Effector CD4-positive, alpha-beta T cell (primary cell): ENCODE measurements around the gene KLHDC10.
"Not testable (repeated sequence)": the region's sequence is repeated elsewhere in the genome, so short reads cannot be mapped to it uniquely, and the experiment has no call there.

Experiments used
- DNase-seq: peaks from one replicate; pipeline ENCODE4 v3.0.0-alpha.2; 2020

Gene KLHDC10

DNA sequence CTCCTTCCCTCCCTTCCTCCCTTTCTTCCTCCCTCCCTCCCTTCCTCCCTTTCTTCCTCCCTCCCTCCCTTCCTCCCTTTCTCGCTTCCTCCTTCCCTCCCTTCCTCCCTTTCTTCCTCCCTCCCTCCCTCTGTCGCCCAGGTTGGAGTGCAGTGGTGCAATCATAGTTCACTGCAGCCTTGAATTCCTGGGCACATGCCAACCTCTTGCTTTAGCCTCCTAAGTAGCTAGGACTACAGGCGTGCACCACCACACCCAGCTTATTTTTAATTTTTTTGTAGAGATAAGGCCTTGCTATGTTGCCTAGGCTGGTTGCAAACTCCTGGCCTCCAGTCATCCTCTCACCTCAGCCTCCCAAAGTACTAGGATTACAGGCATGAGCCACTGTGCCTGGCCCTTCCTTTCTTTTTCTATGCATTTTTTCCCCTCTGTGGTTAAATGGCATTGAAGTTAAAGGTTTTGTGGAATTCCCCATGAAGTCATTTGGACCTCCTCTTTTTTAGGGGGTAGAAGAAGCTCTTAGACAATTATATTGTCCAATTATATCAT is 9.6 kb downstream of the KLHDC10 start:
- no peak for DNase-seq

DNA sequence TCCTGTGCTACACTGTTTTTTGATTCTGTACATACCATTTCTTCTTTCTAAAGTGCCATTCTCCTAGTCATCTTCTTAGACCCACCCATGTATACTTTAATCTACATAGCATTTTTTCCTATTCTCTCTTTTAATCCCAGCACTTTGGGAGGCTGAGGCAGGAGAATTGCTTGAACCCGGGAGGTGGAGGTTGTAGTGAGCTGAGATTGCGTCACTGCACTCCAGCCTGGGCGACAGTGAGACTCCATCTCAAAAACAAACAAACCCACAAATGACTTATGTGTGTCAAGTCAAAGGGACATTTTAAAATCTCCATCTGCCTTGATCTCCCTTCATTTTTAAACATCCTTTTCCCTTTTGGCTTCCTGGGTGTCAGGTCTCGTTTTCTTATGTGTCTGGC is 13.2 kb downstream of the KLHDC10 start:
- not testable (repeated sequence) for DNase-seq

DNA sequence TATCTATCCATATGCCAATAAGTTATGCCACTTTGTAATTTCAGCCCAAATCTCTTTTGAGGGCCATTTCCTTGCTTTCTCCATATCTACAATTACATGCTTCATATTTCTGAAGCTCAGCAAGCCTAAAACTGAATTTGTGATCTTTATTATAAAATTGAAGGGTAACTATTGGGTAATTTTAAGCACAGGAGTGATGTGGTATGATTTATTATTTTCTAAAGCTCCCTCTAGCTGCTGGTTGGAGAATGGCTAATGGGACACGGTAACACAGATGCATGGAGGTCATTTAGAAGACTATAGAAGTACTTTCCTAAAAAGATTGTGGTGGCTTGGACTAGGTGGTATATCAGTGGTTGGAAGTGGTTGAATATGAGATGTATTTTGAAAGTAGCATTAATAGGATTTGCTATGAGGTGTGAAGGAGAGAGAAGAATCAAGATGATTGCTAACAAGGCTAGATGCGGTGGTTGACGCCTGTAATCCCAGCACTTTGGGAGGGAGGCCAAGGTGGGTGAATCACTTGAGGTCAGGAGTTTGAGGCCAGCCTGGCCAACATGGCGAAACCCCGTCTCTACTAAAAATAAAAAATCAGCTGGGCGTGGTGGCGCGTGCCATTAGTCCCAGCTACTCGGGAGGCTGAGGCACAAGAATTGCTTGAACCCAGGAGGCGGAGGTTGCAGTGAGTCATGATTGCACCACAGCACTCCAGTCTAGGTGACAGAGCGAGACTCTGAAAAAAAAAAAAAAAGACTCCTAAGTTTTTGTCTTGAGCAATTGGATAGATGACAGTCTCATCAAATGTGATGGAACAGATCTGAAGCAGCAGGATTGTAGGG is 13.9 kb downstream of the KLHDC10 start:
- DNase-seq = no peak

DNA sequence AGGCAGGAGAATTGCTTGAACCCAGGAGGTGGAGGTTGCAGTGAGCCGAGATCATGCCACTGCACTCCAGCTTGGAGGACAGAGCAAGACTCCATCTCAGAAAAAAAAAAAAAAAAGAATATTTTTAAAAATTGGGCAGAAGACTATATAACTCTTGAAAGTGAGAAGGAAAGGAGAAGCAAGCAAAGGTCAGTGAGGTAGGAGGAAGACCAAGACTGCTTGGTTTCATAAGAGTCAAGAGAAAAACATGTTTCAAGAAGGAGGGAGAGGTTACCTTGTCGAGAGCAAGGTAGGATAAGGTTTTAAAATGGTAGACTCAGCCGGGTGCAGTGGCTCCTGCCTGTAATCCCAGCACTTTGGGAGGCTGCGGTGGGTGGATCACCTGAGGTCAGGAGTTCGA is 14.9 kb downstream of the KLHDC10 start:
- DNase-seq = not testable (repeated sequence)

DNA sequence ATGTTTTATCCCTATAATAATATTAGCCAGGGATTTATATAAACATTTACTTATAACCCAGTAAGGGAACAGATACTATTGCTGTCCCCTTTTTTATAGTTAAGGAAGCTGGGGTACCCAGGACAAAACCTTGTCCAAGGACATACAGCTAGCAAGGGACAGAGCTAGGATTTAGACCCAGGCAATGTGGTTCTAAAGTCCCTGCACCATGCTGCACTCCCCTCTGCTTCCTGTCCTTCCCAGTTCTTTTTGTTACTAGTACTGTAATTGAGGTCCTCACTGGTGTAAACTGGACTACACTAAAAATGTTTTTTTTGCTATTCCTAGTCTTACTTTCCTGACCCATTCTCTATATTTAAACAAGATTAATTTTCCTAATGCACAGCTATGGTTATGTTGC is 16.6 kb downstream of the KLHDC10 start:
- no peak for DNase-seq

DNA sequence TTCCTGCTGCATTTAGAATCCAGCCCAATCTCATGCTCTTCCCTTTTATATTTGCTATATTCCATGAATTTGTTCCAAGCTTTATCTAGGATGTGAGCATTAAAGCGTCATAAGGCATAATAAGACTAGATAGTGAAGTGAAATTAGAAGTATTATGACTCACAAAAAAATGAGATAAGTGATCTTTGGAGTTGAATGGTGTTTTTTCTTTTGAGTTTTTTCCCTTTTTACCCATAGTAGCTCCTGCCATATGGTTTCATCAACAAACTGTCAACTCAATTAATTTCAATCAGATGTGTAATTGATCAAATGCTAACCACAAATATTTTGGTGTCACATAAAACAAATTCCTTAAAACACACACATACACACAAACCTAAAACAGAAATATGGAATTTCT is 17.0 kb downstream of the KLHDC10 start:
- no peak for DNase-seq

DNA sequence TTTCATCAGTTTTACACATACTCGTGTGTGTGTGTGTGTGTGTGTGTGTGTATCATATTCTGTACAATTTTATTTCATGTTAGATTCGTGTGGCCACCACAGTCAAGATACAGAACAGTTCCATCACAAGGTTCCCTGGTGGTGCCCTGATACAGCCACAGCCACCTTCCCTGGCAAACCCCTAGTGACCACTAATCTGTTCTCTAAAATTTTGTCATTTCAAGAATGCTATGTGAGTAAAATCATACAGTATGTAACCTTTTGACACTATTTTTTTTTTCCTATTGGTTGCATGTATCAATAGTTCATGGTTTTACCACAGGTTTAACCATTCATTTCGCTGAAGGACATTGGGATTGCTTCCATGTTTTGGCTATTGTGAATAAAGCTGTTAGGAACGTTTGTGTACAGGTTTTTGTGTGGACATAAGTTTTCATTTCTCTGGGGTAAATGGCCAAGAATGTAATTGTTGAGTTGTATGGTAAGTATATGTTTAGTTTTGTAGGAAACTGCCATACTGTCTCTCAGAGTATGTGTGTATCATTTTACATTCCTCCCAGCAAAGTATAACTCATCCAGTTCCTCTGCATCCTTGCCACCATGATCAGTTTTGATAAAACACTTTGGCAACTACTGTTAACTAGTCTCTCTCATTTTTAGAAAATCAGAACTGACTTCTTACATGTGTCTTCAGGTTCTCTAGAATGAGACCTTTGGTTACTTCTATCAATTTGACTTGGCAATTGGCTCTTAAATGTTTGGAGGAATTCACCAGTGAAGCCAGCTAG is 20.6 kb downstream of the KLHDC10 start:
- DNase-seq = no peak

DNA sequence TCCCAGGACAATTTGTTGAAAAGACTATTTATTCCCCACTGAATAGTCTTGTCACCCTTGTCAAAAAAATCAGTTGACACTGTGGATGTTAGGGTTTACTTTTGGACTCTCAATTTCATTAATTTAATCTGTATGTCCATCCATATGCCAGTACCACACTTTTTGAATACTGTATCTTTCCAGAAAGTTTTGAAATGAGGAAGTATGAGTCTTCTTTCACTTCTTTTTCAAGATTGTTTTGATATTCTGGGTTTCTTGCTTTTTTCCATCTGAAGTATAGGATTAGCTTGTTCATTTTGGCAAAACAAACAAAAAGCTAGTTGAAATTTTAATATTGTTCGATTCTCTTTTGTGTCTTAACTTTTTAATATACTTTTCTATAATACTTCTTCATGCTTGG is 21.7 kb downstream of the KLHDC10 start:
- no peak for DNase-seq

DNA sequence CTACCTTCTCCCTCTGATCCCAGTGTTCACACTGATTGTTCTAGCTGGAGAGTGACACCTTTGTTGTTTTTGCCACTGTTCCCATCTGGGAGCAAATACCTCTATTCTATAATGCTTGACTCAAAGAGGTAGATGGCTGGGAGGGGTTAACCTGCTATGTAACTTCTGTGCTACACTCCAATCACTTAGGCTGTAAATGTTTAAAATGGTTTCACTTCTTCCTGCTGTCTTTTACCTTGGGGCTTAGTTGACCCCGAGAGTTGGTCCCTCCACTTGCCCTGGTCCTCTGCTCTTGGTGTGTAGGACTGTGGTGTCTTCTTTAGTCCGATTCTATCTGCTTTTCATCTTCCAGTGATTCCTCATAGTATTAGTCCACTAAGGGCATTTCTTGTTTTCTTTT is 22.3 kb downstream of the KLHDC10 start:
- no peak for DNase-seq

DNA sequence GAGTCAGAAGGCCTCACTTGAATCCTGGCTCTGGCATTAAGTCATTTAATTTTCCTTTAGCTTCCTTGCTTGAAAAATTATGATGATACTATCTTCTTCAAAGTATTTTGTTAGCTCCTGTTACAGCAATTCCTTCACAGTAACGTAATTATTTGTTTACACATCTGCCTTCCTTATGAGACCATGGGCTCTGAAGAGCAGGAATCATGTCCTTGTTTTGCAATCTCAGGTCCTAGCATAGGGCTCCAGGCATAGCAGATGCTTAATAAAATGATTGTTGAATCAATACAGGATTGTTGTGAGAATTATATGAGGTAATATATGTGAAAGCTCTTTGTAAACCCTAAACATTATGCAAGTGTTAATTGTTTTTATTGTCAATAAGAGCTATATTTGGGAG is 25.5 kb downstream of the KLHDC10 start:
- DNase-seq = no peak

DNA sequence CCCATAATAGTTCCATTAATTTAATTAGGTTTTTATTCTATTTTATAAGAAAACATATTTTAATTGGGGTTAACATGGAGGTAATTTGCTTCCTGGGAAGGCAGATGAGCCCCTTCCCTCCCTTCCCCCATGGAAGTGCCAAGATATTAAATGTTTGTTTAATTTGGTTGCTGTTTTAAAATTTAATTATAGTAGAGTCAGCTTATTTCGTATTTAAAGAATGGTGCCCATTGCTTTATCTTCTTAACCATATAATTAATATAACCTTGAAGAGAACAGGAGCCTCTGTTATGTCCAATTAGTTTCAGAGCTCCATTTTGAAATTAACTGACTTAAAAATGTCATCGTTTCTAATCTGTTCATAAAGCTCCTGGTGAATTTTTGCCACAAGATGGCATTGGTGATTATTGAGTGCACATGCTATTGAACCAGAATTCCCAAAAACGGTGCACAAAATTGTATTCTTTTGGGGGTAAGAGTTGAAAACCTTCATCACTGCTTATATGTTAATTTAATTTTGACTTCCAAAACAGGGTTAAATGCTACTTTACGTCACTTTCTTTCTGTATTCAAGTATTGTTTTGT is 26.0 kb downstream of the KLHDC10 start:
- no peak for DNase-seq

DNA sequence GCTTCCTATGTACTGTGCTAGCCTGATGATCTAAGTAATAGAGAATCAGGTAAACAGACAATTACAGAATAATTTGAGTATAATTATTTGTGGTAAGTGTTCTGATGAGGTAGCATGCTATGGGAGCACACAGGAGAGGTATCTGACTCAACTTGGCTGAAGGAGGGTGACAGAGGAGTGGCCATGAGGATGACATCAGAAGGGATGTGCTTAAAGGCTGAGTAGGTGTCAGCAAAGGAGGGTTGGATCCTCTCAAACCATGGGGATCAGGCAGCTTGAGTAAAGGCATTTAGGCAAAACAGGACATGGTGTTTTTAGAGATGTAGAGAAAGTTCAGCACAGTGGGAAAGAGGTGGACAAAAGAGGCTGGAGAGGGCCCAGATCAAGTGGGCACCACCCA is 29.0 kb downstream of the KLHDC10 start:
- no peak for DNase-seq

DNA sequence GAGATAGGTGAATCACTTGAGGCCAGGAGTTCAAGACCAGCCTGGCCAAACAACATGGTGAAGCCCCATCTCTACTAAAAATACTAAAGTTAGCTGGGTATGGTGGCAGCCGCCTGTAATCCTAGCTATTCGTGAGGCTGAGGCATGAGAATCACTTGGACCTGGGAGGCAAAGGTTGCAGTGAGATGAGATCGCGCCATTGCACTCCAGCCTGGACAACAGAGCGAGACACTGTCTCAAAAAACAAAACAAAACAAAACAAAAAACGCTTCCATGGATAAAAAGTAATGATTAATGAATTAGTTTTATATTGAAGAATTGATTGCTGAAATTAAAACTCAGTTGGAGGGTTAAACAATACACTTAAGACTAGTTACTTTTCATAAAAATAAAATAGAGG is 32.3 kb downstream of the KLHDC10 start:
- no peak for DNase-seq

DNA sequence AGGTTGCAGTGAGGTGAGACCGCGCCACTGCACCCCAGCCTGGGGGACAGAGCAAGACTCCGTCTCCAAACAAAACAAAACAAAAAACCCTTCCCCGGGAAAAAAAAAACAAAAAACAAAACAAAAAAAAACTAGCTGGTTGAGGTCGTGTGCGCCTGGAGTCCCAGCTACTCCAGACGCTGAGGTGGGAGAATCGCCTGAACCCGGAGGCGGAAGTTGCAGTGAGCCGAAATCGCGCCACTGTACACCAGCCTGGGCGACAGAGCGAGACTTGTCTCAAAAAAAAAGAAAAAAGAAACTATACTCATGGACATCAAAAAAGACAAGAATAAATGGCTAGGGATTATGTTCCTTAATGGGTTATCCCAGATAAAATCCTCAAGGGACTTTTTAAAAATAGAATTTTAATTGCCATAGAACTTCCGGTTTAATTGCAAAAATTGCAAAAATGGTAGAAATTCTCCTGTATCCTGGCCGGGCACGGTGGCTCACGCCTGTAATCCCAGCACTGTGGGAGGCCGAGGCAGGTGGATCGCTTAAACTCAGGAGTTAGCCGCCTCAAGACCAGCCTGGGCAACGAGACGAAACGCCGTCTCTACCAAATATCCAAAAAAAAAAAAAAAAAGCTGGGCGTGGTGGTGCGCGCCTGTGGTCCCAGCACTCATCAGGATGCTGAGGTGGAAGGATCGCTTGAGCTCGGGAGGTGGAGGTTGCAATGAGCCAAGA is 37.8 kb downstream of the KLHDC10 start:
- no peak for DNase-seq

DNA sequence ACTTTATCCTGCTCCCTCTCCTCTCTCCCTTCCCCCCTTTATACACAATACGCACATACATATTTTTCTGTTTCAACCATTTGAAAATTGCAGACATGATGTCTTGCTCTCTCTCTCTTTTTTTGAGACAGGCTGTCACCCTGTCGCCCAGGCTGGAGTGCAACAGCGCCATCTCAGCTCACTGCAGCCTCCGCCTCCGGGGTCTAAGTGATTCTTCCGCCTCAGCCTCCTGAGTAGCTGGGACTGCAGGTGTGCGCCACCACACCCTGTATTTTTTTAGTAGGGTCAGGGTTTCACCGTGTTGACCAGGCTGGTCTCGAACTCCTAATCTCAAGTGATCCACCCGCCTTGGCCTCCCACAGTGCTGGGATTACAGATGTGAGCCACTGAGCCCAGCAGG is 38.5 kb downstream of the KLHDC10 start:
- no peak for DNase-seq

DNA sequence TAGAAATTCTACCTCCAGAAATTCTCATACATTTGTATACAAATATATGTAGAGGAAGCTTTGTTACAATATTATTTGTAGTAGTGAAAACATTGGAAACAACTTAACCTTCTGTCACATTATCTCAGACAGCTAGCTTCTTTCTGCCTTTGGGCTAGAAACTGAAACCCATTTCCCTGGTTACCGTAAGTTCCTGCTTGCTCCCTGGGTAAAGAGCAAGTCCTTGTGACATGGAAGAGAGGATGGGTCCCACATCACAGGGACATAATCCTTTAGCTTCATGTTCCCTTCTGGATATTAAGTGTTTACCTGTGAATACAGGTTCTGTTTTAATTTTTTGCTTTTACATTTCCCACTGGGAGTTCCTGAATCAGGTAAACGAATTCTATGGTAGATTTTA is 41.8 kb downstream of the KLHDC10 start:
- DNase-seq = no peak

DNA sequence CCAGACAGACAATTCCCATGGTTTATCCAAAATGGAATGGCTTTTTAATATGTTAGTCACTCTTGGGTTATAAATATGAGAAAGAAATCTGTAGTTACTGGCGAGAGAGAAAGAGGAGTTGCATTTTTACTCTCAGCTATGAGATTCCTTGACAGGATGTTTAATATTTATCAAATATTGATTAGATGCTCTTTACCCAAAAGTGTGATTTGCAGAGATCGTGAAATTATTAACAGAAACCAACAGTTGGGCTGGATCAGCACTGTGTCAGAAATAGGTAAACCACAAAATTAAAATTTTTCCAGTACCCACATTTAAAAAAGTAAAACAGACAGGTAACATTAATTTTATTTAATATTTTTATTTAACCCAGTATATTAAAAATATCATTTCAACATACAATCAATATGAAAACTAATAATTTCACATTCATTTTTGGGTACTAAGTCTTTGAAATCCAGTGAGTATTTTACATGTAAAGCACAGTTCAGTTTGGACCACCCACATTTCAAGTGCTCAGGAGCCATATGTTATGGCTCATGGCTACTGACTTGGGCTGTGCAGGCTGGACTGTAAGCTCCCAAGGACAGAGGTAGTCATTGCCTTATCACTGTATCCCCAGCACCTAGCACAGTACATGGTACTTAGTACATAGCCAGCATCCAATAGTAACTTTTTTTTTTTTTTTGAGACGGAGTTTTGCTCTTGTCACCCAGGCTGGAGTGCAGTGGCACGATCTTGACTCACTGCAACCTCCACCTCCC is 42.5 kb downstream of the KLHDC10 start:
- no peak for DNase-seq

DNA sequence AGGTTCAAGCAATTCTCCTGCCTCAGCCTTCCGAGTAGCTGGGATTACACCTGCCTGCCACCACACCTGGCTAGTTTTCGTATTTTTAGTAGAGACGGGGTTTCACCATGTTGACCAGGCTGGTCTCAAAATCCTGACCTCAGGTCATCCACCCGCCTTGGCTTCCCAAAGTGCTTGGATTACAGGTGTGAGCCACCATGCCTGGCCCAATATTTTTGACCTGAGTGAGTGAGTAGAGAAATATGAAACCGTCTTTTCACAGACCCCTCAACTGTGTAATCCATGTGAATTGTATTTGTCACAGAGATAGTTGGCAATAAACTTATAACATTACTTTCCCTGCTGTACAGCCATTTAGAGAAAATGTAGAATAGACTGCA is 43.1 kb downstream of the KLHDC10 start:
- not testable (repeated sequence) for DNase-seq

DNA sequence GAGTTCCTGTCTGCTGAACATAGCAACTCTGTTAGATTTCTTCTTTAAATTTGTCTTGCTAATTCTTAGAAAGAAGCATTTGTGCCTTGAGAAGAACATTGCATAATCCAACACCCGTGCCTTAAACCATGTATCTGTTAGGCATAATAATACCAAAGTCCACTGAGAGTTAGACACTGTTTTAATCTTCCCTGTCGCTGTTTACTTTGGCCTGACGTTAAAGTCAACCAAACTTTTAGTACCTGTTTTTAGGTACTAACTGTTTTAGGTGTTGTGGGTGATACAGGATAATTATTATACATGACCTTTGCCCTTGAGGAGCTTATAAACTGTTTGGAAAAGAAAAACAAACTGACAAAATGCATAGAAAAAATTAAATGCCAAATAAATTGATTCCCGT is 43.6 kb downstream of the KLHDC10 start:
- DNase-seq = no peak

DNA sequence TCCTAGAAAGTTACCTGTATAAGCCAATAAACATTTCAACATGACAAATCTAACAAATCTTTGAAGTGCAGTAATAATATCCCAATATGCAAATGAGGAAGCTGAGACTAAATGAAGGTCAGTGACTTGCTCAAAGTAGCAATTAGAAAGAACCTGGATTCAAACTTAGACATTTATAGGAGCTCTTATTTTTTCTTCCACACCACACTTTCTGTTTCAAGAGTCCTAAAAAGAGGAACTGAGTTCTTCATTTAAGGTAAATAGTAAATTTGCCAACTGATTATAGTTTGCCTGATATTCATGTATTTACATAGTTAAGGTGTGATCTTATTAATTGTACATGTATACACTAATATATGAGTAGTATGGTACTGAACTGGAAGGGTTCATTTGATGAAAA is 44.0 kb downstream of the KLHDC10 start:
- DNase-seq = no peak

DNA sequence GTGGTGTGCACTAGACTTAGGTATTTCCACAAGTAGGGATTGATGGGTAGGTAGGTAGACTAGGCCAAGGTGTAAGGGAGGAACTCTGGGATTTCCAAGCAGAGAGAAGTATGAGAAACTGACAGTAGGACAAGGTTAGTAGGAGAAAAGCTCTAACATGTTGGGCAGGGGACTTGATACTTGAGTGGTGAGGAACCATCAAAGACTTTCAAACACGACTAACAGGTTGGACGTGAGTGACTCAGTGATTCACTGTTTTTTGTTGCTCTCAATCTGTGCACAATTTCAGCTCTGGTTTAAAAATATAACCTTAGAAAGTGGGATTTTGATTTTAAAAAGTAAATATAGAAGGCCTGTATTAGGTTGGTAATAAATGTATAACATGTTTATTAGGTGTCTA is 44.4 kb downstream of the KLHDC10 start:
- no peak for DNase-seq

DNA sequence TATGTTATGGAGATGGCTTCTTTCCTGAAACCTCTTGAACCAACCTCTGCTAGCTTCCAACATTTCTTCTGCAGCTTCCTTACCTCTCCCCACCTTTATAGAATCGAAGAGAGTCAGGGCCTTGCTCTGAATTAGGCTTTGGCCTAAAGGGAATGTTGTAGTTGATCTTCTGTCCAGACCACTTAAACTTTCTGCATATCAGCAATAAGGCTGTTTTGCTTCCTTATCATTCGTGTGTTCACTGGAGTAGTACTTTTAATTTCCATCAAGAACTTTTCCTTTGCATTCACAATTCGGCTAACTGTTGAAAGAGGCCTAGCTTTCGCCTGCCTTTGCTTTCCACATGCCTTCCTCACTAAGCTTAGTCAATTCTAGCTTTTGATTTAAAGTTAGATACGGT is 48.0 kb downstream of the KLHDC10 start:
- DNase-seq = no peak
